RWPE1 (cell line): ENCODE results near the gene AADACL3.

Experiments
- CTCF ChIA-PET: fragments of 350-600 bp; sonication (Branson Sonifier 250); formaldehyde crosslinking; extraction: SDS; loops from one replicate; lab custom pipeline; 2021; lab: Yijun Ruan, JAX
- POLR2A ChIA-PET: fragments of 400-600 bp; formaldehyde crosslinking; extraction: SDS; loops from one replicate; lab custom pipeline; 2020; ENCODE audit warnings: antibody characterized with exemption; ENCODE audit not compliant: low non-redundant PET; lab: Yijun Ruan, JAX
- DNase-seq: peaks from one replicate; pipeline ENCODE4 v3.0.0; 2012; ENCODE audit warnings: low spot score
- H3K27ac ChIP-seq: fragments of 450-650 bp; 2 replicates; pipeline ENCODE4 v1.5.1; 2017
- CTCF ChIP-seq: fragments of 450-650 bp; conservative IDR thresholded peaks from 2 replicates; pipeline ENCODE4 v1.5.1; 2017; ENCODE audit warnings: low read depth, mild to moderate bottlenecking

AADACL3 gene

GRCh38 chr1:12769976-12770505 lies 54.1 kb downstream of the AADACL3 start:
- H3K27ac ChIP-seq = no peak overlapping the region
- no peak for DNase-seq
- ChIA-PET POLR2A (no interaction called here), CTCF (no interaction called here)
- TF ChIP-seq CTCF = no peak

- TF ChIP-seq CTCF = no peak
- no peak for DNase-seq
- ChIA-PET CTCF (interaction anchor here (0.6 kb wide), 1 partner anchor 112 kb away, joined by 3 read pairs; no protein-coding TSS in a partner anchor), POLR2A (no interaction called here)
- no peak overlapping the region for H3K27ac ChIP-seq
These were observed 54.7 kb downstream of the AADACL3 start for GRCh38 chr1:12770620-12771019.

- ChIA-PET CTCF (interaction anchor here (0.6 kb wide), 1 partner anchor 113 kb away, joined by 3 read pairs; no protein-coding TSS in a partner anchor), POLR2A (no interaction called here)
- H3K27ac ChIP-seq = no peak overlapping the region
- DNase-seq = no peak
- TF ChIP-seq CTCF = no peak
These were observed 55.3 kb downstream of the AADACL3 start for GRCh38 chr1:12771186-12771585.

GRCh38 chr1:12772520-12772919 lies 56.6 kb downstream of the AADACL3 start:
- POLR2A ChIA-PET = no interaction called here
- no peak for TF ChIP-seq CTCF
- CTCF ChIA-PET = no interaction called here
- DNase-seq = no peak
- no peak overlapping the region for H3K27ac ChIP-seq

- CTCF ChIA-PET = no interaction called here
- TF ChIP-seq CTCF = no peak
- H3K27ac ChIP-seq = no peak within 1 kb of the TSS
- DNase-seq = no peak
- POLR2A ChIA-PET = no interaction called here
These were observed 57.5 kb downstream of the AADACL3 start, which contains the start of gene PRAMEF12 for GRCh38 chr1:12773438-12773837. TSS of gene PRAMEF12 (plus strand) at chr1:12773738. CDS start at chr1:12774868, 1,130 bp downstream.

- DNase-seq = no peak
- POLR2A ChIA-PET = no interaction called here
- H3K27ac ChIP-seq = no peak overlapping the region
- CTCF ChIA-PET = no interaction called here
- TF ChIP-seq CTCF = no peak
These were observed 59.0 kb downstream of the AADACL3 start for GRCh38 chr1:12774801-12775345.
